ENCODE measurements around the gene ME2.

Gene ME2

DNA sequence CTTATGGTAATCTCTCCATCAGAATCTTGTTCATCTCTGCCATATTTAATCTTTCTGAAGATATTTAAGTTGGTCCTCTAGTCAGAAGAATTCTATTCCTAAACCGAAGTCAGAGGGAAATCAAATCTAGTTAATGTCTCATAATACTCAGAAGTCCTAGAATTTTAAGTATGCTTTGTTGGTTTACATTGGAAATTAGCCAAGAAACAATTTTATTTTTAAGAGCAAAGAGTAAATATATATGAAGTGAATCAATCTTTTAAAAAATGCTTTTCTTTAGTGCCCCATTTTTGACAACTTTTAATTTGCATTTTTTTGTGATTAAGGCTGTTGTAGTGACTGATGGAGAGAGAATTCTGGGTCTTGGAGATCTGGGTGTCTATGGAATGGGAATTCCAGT, 38.1 kb downstream of the ME2 start:
- CTCF ChIA-PET = no interaction called here

DNA sequence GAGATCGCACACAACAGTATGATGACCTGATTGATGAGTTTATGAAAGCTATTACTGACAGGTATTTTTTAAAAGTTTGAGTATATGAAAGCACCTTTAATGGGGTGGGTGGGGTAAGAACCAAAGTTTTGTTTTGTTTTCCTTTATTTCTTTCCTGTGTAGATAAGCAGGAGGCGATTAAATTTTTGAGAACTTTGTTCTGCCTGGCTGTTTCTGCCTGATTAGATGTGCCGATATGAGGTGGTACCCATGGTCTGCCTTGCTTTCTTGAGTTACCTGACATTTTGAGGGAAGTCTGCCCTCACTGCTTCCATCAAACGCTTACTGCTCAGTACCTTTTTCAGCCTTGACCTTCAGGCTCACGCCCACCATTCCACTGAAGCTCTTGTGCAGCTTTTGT, 39.2 kb downstream of the ME2 start:
- DNase-seq (ENCODE audit: low read depth, low spot score) = no peak
- TF ChIP-seq, protein P1, sequence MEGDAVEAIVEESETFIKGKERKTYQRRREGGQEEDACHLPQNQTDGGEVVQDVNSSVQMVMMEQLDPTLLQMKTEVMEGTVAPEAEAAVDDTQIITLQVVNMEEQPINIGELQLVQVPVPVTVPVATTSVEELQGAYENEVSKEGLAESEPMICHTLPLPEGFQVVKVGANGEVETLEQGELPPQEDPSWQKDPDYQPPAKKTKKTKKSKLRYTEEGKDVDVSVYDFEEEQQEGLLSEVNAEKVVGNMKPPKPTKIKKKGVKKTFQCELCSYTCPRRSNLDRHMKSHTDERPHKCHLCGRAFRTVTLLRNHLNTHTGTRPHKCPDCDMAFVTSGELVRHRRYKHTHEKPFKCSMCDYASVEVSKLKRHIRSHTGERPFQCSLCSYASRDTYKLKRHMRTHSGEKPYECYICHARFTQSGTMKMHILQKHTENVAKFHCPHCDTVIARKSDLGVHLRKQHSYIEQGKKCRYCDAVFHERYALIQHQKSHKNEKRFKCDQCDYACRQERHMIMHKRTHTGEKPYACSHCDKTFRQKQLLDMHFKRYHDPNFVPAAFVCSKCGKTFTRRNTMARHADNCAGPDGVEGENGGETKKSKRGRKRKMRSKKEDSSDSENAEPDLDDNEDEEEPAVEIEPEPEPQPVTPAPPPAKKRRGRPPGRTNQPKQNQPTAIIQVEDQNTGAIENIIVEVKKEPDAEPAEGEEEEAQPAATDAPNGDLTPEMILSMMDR (IDR thresholded peaks at IDR 0.05; ENCODE audit: insufficient read depth, low read length, missing control alignments) = no peak
- ChIA-PET POLR2A (no interaction called here), CTCF (no interaction called here)
- no peak overlapping the region for H3K4me3 ChIP-seq (ENCODE audit: low read depth, low read length)

More for the DNA sequence above, 38.1 kb downstream of the ME2 start:
- TF ChIP-seq, protein P1 (IDR thresholded peaks at IDR 0.05; ENCODE audit: insufficient read depth, low read length, missing control alignments) = no peak
- no peak overlapping the region for H3K4me3 ChIP-seq (ENCODE audit: low read depth, low read length)
- DNase-seq (ENCODE audit: low read depth, low spot score) = no peak
- POLR2A ChIA-PET = no interaction called here

DNA sequence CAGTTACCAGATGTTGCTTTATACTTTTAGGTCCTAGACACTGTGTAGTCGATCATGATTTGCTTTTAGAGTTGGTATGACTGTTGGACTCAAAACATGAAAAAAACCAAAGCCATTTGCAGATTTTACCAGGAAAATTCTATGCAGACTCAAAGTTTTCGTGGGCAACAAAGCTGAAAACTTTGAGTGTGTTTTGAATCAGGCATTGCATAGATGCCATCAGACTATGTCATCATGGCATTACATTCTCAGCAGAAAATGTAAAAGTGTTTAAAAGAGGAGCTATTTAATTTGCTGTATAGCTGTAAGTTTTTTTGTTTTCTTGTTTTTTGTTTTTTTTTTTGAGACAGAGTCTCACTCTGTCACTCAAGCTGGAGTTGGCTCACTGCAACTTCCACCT, 45.5 kb downstream of the ME2 start:
- ChIA-PET CTCF (interaction anchor here (1.2 kb wide), 1 partner anchor 9 kb away, joined by 3 read pairs; no protein-coding TSS in a partner anchor), POLR2A (no interaction called here)
- TF ChIP-seq, protein P1 (IDR thresholded peaks at IDR 0.05; ENCODE audit: insufficient read depth, low read length, missing control alignments) = no peak
- no peak for DNase-seq (ENCODE audit: low read depth, low spot score)
- H3K4me3 ChIP-seq (ENCODE audit: low read depth, low read length) = no peak overlapping the region

GRCh38 chr18:50926521-50926920, 47.6 kb downstream of the ME2 start:
- POLR2A ChIA-PET = no interaction called here
- TF ChIP-seq, protein P1 (IDR thresholded peaks at IDR 0.05; ENCODE audit: insufficient read depth, low read length, missing control alignments) = no peak
- DNase-seq (ENCODE audit: low read depth, low spot score) = no peak
- CTCF ChIA-PET = no interaction called here
- no peak overlapping the region for H3K4me3 ChIP-seq (ENCODE audit: low read depth, low read length)

GRCh38 chr18:50928551-50928950, 49.6 kb downstream of the ME2 start:
- ChIA-PET CTCF (no interaction called here), POLR2A (no interaction called here)
- TF ChIP-seq, protein P1 (IDR thresholded peaks at IDR 0.05; ENCODE audit: insufficient read depth, low read length, missing control alignments) = no peak
- H3K4me3 ChIP-seq (ENCODE audit: low read depth, low read length) = no peak overlapping the region
- DNase-seq (ENCODE audit: low read depth, low spot score) = no peak

DNA sequence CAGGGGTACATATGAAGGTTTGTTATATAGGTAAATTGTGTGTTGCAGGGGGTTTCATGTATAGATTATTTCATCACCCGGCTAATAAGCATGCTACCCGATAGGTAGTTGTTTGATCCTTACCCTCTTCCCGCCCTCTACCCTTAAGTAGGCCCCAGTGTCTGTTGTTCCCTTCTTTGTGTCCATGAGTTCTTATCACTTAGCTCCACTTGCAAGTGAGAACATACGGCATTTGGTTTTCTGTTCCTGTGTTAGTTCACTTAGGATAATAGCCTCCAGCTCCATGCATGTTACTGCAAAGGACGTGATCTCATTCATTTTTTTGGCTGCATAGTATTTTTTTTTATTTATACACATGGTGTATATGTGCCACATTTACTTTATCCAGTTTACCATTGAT, 54.8 kb downstream of the ME2 start:
- TF ChIP-seq, protein P1 (IDR thresholded peaks at IDR 0.05; ENCODE audit: insufficient read depth, low read length, missing control alignments) = no peak
- no peak for DNase-seq (ENCODE audit: low read depth, low spot score)
- CTCF ChIA-PET = interaction anchor here (0.7 to 1.2 kb wide), 2 partner anchors 9 to 78 kb away, joined by 3 read pairs; no protein-coding TSS in a partner anchor
- POLR2A ChIA-PET = no interaction called here
- H3K4me3 ChIP-seq (ENCODE audit: low read depth, low read length) = no peak overlapping the region

All from AG04449 (cell line).